ENCODE measurements around the gene UVRAG.

The UVRAG gene

GRCh38 chr11:75894036-75894585 is 79.1 kb downstream of the UVRAG start:
- H3K27me3 ChIP-seq (ENCODE audit: control insufficient read depth, insufficient read depth, low read length): no peaks in the 10 kb centered on the region

GRCh38 chr11:75896843-75897419 is 81.9 kb downstream of the UVRAG start:
- Histone ChIP-seq H3K27me3 (ENCODE audit: control insufficient read depth, insufficient read depth, low read length) (no peaks in the 10 kb centered on the region), H3K4me1 (ENCODE audit: control insufficient read depth, insufficient read depth, low read length) (no peaks in the 10 kb centered on the region), H3K4me3 (ENCODE audit: low read length) (no peak overlapping the region), H3K4me2 (ENCODE audit: low read length) (no peak overlapping the region), H3K9me3 (replicated peaks; ENCODE audit: low read length) (no peaks in the 10 kb centered on the region), H3K36me3 (ENCODE audit: insufficient read depth, low read length) (no peaks in the 10 kb centered on the region), H3K9ac (ENCODE audit: low read depth, low read length) (no peak overlapping the region)

More at GRCh38 chr11:75894036-75894585, 79.1 kb downstream of the UVRAG start:
- H3K9me3 ChIP-seq (replicated peaks; ENCODE audit: low read length): no peaks in the 10 kb centered on the region
- H3K4me1 ChIP-seq (ENCODE audit: control insufficient read depth, insufficient read depth, low read length): no peaks in the 10 kb centered on the region
- H3K4me2 ChIP-seq (ENCODE audit: low read length): no peak overlapping the region
- no peak overlapping the region for H3K4me3 ChIP-seq (ENCODE audit: low read length)
- no peak overlapping the region for H3K9ac ChIP-seq (ENCODE audit: low read depth, low read length)
- no peaks in the 10 kb centered on the region for H3K36me3 ChIP-seq (ENCODE audit: insufficient read depth, low read length)

GRCh38 chr11:75898871-75899270 is 83.9 kb downstream of the UVRAG start:
- Histone ChIP-seq H3K4me1 (ENCODE audit: control insufficient read depth, insufficient read depth, low read length) (no peaks in the 10 kb centered on the region), H3K9me3 (replicated peaks; ENCODE audit: low read length) (no peaks in the 10 kb centered on the region), H3K9ac (ENCODE audit: low read depth, low read length) (no peak overlapping the region), H3K4me3 (ENCODE audit: low read length) (no peak overlapping the region), H3K4me2 (ENCODE audit: low read length) (no peak overlapping the region), H3K36me3 (ENCODE audit: insufficient read depth, low read length) (no peaks in the 10 kb centered on the region), H3K27me3 (ENCODE audit: control insufficient read depth, insufficient read depth, low read length) (no peaks in the 10 kb centered on the region)

GRCh38 chr11:75899806-75900205 is 84.8 kb downstream of the UVRAG start:
- Histone ChIP-seq H3K9me3 (replicated peaks; ENCODE audit: low read length) (no peaks in the 10 kb centered on the region), H3K9ac (ENCODE audit: low read depth, low read length) (no peak overlapping the region), H3K36me3 (ENCODE audit: insufficient read depth, low read length) (no peaks in the 10 kb centered on the region), H3K4me1 (ENCODE audit: control insufficient read depth, insufficient read depth, low read length) (no peaks in the 10 kb centered on the region), H3K27me3 (ENCODE audit: control insufficient read depth, insufficient read depth, low read length) (no peaks in the 10 kb centered on the region), H3K4me2 (ENCODE audit: low read length) (no peak overlapping the region), H3K4me3 (ENCODE audit: low read length) (no peak overlapping the region)

GRCh38 chr11:75900848-75901247 is 85.8 kb downstream of the UVRAG start:
- no peaks in the 10 kb centered on the region for H3K27me3 ChIP-seq (ENCODE audit: control insufficient read depth, insufficient read depth, low read length)
- H3K4me2 ChIP-seq (ENCODE audit: low read length): no peak overlapping the region
- no peak overlapping the region for H3K9ac ChIP-seq (ENCODE audit: low read depth, low read length)
- no peaks in the 10 kb centered on the region for H3K9me3 ChIP-seq (replicated peaks; ENCODE audit: low read length)
- no peak overlapping the region for H3K4me3 ChIP-seq (ENCODE audit: low read length)
- H3K4me1 ChIP-seq (ENCODE audit: control insufficient read depth, insufficient read depth, low read length): no peaks in the 10 kb centered on the region
- no peaks in the 10 kb centered on the region for H3K36me3 ChIP-seq (ENCODE audit: insufficient read depth, low read length)

GRCh38 chr11:75902631-75903030 is 87.6 kb downstream of the UVRAG start:
- no peak overlapping the region for H3K9ac ChIP-seq (ENCODE audit: low read depth, low read length)
- no peaks in the 10 kb centered on the region for H3K27me3 ChIP-seq (ENCODE audit: control insufficient read depth, insufficient read depth, low read length)
- no peaks in the 10 kb centered on the region for H3K9me3 ChIP-seq (replicated peaks; ENCODE audit: low read length)
- no peaks in the 10 kb centered on the region for H3K36me3 ChIP-seq (ENCODE audit: insufficient read depth, low read length)
- H3K4me2 ChIP-seq (ENCODE audit: low read length): no peak overlapping the region
- no peak overlapping the region for H3K4me3 ChIP-seq (ENCODE audit: low read length)
- H3K4me1 ChIP-seq (ENCODE audit: control insufficient read depth, insufficient read depth, low read length): no peaks in the 10 kb centered on the region

GRCh38 chr11:75903276-75903675 is 88.3 kb downstream of the UVRAG start:
- Histone ChIP-seq H3K9ac (ENCODE audit: low read depth, low read length) (no peak overlapping the region), H3K36me3 (ENCODE audit: insufficient read depth, low read length) (no peaks in the 10 kb centered on the region), H3K4me1 (ENCODE audit: control insufficient read depth, insufficient read depth, low read length) (no peaks in the 10 kb centered on the region), H3K27me3 (ENCODE audit: control insufficient read depth, insufficient read depth, low read length) (no peaks in the 10 kb centered on the region), H3K4me2 (ENCODE audit: low read length) (no peak overlapping the region), H3K9me3 (replicated peaks; ENCODE audit: low read length) (no peaks in the 10 kb centered on the region), H3K4me3 (ENCODE audit: low read length) (no peak overlapping the region)

GRCh38 chr11:75905434-75905833 is 90.4 kb downstream of the UVRAG start:
- no peak overlapping the region for H3K4me3 ChIP-seq (ENCODE audit: low read length)
- H3K9ac ChIP-seq (ENCODE audit: low read depth, low read length): no peak overlapping the region
- no peak overlapping the region for H3K4me2 ChIP-seq (ENCODE audit: low read length)
- H3K27me3 ChIP-seq (ENCODE audit: control insufficient read depth, insufficient read depth, low read length): no peaks in the 10 kb centered on the region
- no peaks in the 10 kb centered on the region for H3K4me1 ChIP-seq (ENCODE audit: control insufficient read depth, insufficient read depth, low read length)
- H3K36me3 ChIP-seq (ENCODE audit: insufficient read depth, low read length): no peaks in the 10 kb centered on the region
- H3K9me3 ChIP-seq (replicated peaks; ENCODE audit: low read length): no peaks in the 10 kb centered on the region

- Histone ChIP-seq H3K4me3 (ENCODE audit: low read length) (no peak overlapping the region), H3K9ac (ENCODE audit: low read depth, low read length) (no peak overlapping the region), H3K4me1 (ENCODE audit: control insufficient read depth, insufficient read depth, low read length) (no peaks in the 10 kb centered on the region), H3K4me2 (ENCODE audit: low read length) (no peak overlapping the region), H3K9me3 (replicated peaks; ENCODE audit: low read length) (no peaks in the 10 kb centered on the region), H3K27me3 (ENCODE audit: control insufficient read depth, insufficient read depth, low read length) (no peaks in the 10 kb centered on the region), H3K36me3 (ENCODE audit: insufficient read depth, low read length) (no peaks in the 10 kb centered on the region)
These were observed 93.0 kb downstream of the UVRAG start for GRCh38 chr11:75907906-75908527.

- no peak overlapping the region for H3K9ac ChIP-seq (ENCODE audit: low read depth, low read length)
- no peak overlapping the region for H3K4me2 ChIP-seq (ENCODE audit: low read length)
- no peaks in the 10 kb centered on the region for H3K9me3 ChIP-seq (replicated peaks; ENCODE audit: low read length)
- H3K27me3 ChIP-seq (ENCODE audit: control insufficient read depth, insufficient read depth, low read length): no peaks in the 10 kb centered on the region
- H3K4me3 ChIP-seq (ENCODE audit: low read length): no peak overlapping the region
- no peaks in the 10 kb centered on the region for H3K36me3 ChIP-seq (ENCODE audit: insufficient read depth, low read length)
- H3K4me1 ChIP-seq (ENCODE audit: control insufficient read depth, insufficient read depth, low read length): no peaks in the 10 kb centered on the region
These were observed 95.6 kb downstream of the UVRAG start for GRCh38 chr11:75910426-75911145.

- Histone ChIP-seq H3K9me3 (replicated peaks; ENCODE audit: low read length) (no peaks in the 10 kb centered on the region), H3K4me1 (ENCODE audit: control insufficient read depth, insufficient read depth, low read length) (no peaks in the 10 kb centered on the region)
These were observed 96.4 kb downstream of the UVRAG start for GRCh38 chr11:75911459-75911858.

More at GRCh38 chr11:75911459-75911858, 96.4 kb downstream of the UVRAG start:
- Histone ChIP-seq H3K9ac (ENCODE audit: low read depth, low read length) (no peak overlapping the region), H3K27me3 (ENCODE audit: control insufficient read depth, insufficient read depth, low read length) (no peaks in the 10 kb centered on the region), H3K4me3 (ENCODE audit: low read length) (no peak overlapping the region), H3K4me2 (ENCODE audit: low read length) (no peak overlapping the region), H3K36me3 (ENCODE audit: insufficient read depth, low read length) (no peaks in the 10 kb centered on the region)
